Ascending aorta (tissue), 2 donors: ENCODE data around the gene MYO5C. TPM values are rescaled to one million over a fixed set of nuclear protein-coding genes. Genes with fewer than 3 reads are reported as not detected.

ENCODE experiments used
- DNase-seq, 2 donors: peaks; one replicate each; pipeline ENCODE4 v3.0.0-alpha.2; 2019; ENCODE audit warnings: low spot score in 2 of 2
- H3K27ac ChIP-seq, 2 donors: fragments of 200-600 bp; sonication (generic); one replicate each; pipeline ENCODE4 v1.5.1; 2016 to 2017; ENCODE audit warnings: mild to moderate bottlenecking in 1 of 2
- H3K27me3 ChIP-seq: fragments of 200-600 bp; sonication (generic); one replicate; pipeline ENCODE4 v1.5.1; 2017
- H3K36me3 ChIP-seq, 2 donors: fragments of 200-600 bp; sonication (generic); one replicate each; pipeline ENCODE4 v1.5.1; 2016
- H3K4me1 ChIP-seq, 2 donors: fragments of 200-600 bp; sonication (generic); one replicate each; pipeline ENCODE4 v1.5.1; 2016 to 2017; ENCODE audit warnings: mild to moderate bottlenecking in 1 of 2
- H3K4me3 ChIP-seq, 2 donors: fragments of 200-600 bp; sonication (generic); one replicate each; pipeline ENCODE4 v1.5.1; 2016 to 2017; ENCODE audit warnings: mild to moderate bottlenecking in 1 of 2
- H3K9me3 ChIP-seq, 2 donors: fragments of 200-600 bp; sonication (generic); one replicate each; pipeline ENCODE4 v1.5.1; 2016
- CTCF ChIP-seq, 3 experiments: fragments of 200-600 bp in 2 of 3; fragments of 450-650 bp in 1 of 3; sonication (generic) in 2 of 3; IDR thresholded peaks; one replicate each; pipeline ENCODE4 v1.5.1; 2016 to 2019; ENCODE audit warnings: antibody characterized with exemption in 3 of 3, mild to moderate bottlenecking in 1 of 3, moderate library complexity in 1 of 3
- intact Hi-C: fragments of 100-400 bp; cut with DNase I; formaldehyde crosslinking; loops from one replicate; pipeline ENCODE4 v1.15.1; 2023
- total RNA-seq: library from RNA; depleted of rRNA; stranded (reverse); fragments of >200 nt; gene quantifications from one replicate; pipeline ENCODE4 v1.1.0, GENCODE V29; 2016

MYO5C gene
- total RNA-seq, 1 donor from 2014 or later = 11.0 TPM

- H3K36me3 ChIP-seq = no peaks in the 10 kb centered on the region
- intact Hi-C loops = no loop called here
- DNase-seq = no peak
- no peaks in the 10 kb centered on the region for H3K4me1 ChIP-seq
- H3K27ac ChIP-seq = no peak overlapping the region
- TF ChIP-seq CTCF (IDR thresholded peaks at IDR 0.05) = no peak
- H3K27me3 ChIP-seq = no peaks in the 10 kb centered on the region
- H3K9me3 ChIP-seq = no peaks in the 10 kb centered on the region
- H3K4me3 ChIP-seq = no peak overlapping the region
Measured at GRCh38 chr15:52218816-52219215, 76.8 kb downstream of the MYO5C start.

GRCh38 chr15:52218371-52218770, 77.2 kb downstream of the MYO5C start:
- no peaks in the 10 kb centered on the region for H3K36me3 ChIP-seq
- H3K4me1 ChIP-seq = no peaks in the 10 kb centered on the region
- no peak overlapping the region for H3K27ac ChIP-seq
- intact Hi-C loops = no loop called here
- H3K27me3 ChIP-seq = no peaks in the 10 kb centered on the region
- H3K9me3 ChIP-seq = no peaks in the 10 kb centered on the region
- H3K4me3 ChIP-seq = no peak overlapping the region
- no peak for DNase-seq
- TF ChIP-seq CTCF (IDR thresholded peaks at IDR 0.05) = no peak

GRCh38 chr15:52217186-52217585, 78.4 kb downstream of the MYO5C start:
- H3K36me3 ChIP-seq = no peaks in the 10 kb centered on the region
- H3K9me3 ChIP-seq = no peaks in the 10 kb centered on the region
- TF ChIP-seq CTCF (IDR thresholded peaks at IDR 0.05) = no peak
- H3K27ac ChIP-seq = no peak overlapping the region
- no peaks in the 10 kb centered on the region for H3K4me1 ChIP-seq
- H3K27me3 ChIP-seq = no peaks in the 10 kb centered on the region
- H3K4me3 ChIP-seq = no peak overlapping the region
- no peak for DNase-seq
- intact Hi-C loops = no loop called here

GRCh38 chr15:52214553-52214952, 81.1 kb downstream of the MYO5C start:
- no peak for DNase-seq
- TF ChIP-seq CTCF (IDR thresholded peaks at IDR 0.05) = no peak
- no peak overlapping the region for H3K4me3 ChIP-seq
- no peak overlapping the region for H3K27ac ChIP-seq
- intact Hi-C loops = no loop called here
- H3K27me3 ChIP-seq = no peaks in the 10 kb centered on the region
- H3K36me3 ChIP-seq = no peaks in the 10 kb centered on the region
- H3K9me3 ChIP-seq = no peaks in the 10 kb centered on the region
- no peaks in the 10 kb centered on the region for H3K4me1 ChIP-seq

- Histone ChIP-seq H3K27me3 (no peaks in the 10 kb centered on the region), H3K4me1 (no peaks in the 10 kb centered on the region), H3K9me3 (no peaks in the 10 kb centered on the region), H3K27ac (no peak overlapping the region), H3K36me3 (no peaks in the 10 kb centered on the region), H3K4me3 (no peak overlapping the region)
- no peak for DNase-seq
- no peak for TF ChIP-seq CTCF (IDR thresholded peaks at IDR 0.05)
- intact Hi-C loops = no loop called here
Measured at GRCh38 chr15:52213206-52213605, 82.4 kb downstream of the MYO5C start.

GRCh38 chr15:52208306-52208946, 87.2 kb downstream of the MYO5C start:
- peak in 2 of 3 experiments; percentile 37 to 42 for TF ChIP-seq CTCF (IDR thresholded peaks at IDR 0.05)
- H3K36me3 ChIP-seq = no peaks in the 10 kb centered on the region
- no peaks in the 10 kb centered on the region for H3K4me1 ChIP-seq
- H3K9me3 ChIP-seq = no peaks in the 10 kb centered on the region
- no peak overlapping the region for H3K4me3 ChIP-seq
- intact Hi-C loops = no loop called here
- no peak overlapping the region for H3K27ac ChIP-seq
- no peak for DNase-seq
- no peaks in the 10 kb centered on the region for H3K27me3 ChIP-seq
